GM12878 (cell line): Measurements from ENCODE around the gene MEIS1.

Experiments
- CTCF ChIP-seq, 3 experiments: IDR thresholded peaks in 2 of 3; conservative IDR thresholded peaks in 1 of 3; 2 replicates each; pipeline ENCODE4 v1.5.1; 2011; ENCODE audit warnings: low read depth in 3 of 3, low read length in 3 of 3, mild to moderate bottlenecking in 3 of 3, control low read depth in 2 of 3, moderate library complexity in 2 of 3, inconsistent platforms in 1 of 3, mixed read lengths in 1 of 3; ENCODE audit not compliant: control insufficient read depth in 2 of 3, insufficient read depth in 1 of 3; ENCODE audit errors: extremely low read depth in 1 of 3
- EP300 ChIP-seq, 2 experiments: fragments of 150-350 bp in 1 of 2; IDR thresholded peaks; 2 replicates each; pipeline ENCODE4 v1.6.1; 2011 to 2012; ENCODE audit warnings: low read depth in 2 of 2, low read length in 2 of 2, borderline replicate concordance in 1 of 2, improper control_type of control experiment in 1 of 2, inconsistent platforms in 1 of 2; ENCODE audit not compliant: control insufficient read depth in 1 of 2
- MYC ChIP-seq: IDR thresholded peaks from 2 replicates; pipeline ENCODE4 v1.6.1; 2011; ENCODE audit warnings: mild to moderate bottlenecking, low read length, moderate library complexity, inconsistent platforms; ENCODE audit not compliant: insufficient read depth, insufficient replicate concordance, insufficient read length, severe bottlenecking
- NR2C2 ChIP-seq: IDR thresholded peaks from 2 replicates; pipeline ENCODE4 v1.6.1; 2011; ENCODE audit warnings: borderline replicate concordance, low read depth; ENCODE audit not compliant: control insufficient read depth, insufficient read length
- PKNOX1 ChIP-seq: fragments of 450-650 bp; IDR thresholded peaks from 2 replicates; pipeline ENCODE4 v1.6.1; 2016; ENCODE audit warnings: mild to moderate bottlenecking
- PML ChIP-seq: IDR thresholded peaks from 2 replicates; pipeline ENCODE4 v1.6.1; 2012; ENCODE audit warnings: low read length, inconsistent platforms
- POLR2AphosphoS5 ChIP-seq: IDR thresholded peaks from 2 replicates; pipeline ENCODE4 v1.6.1; 2011; ENCODE audit warnings: mild to moderate bottlenecking, low read length, inconsistent platforms
- ZNF384 ChIP-seq: IDR thresholded peaks from 2 replicates; pipeline ENCODE4 v1.6.1; 2012; ENCODE audit warnings: low read depth, mild to moderate bottlenecking, low read length, improper control_type of control experiment, borderline replicate concordance
- TF ChIP-seq, protein P1 (sequence below): fragments of 150-350 bp; IDR thresholded peaks from 2 replicates; pipeline ENCODE4 v1.6.1; 2016; ENCODE audit warnings: low read depth, low read length
- TF ChIP-seq, protein P2 (sequence below): IDR thresholded peaks from 2 replicates; pipeline ENCODE4 v1.6.1; 2011; ENCODE audit warnings: mild to moderate bottlenecking, low read depth, low read length, moderate library complexity; ENCODE audit not compliant: insufficient replicate concordance

DNA sequence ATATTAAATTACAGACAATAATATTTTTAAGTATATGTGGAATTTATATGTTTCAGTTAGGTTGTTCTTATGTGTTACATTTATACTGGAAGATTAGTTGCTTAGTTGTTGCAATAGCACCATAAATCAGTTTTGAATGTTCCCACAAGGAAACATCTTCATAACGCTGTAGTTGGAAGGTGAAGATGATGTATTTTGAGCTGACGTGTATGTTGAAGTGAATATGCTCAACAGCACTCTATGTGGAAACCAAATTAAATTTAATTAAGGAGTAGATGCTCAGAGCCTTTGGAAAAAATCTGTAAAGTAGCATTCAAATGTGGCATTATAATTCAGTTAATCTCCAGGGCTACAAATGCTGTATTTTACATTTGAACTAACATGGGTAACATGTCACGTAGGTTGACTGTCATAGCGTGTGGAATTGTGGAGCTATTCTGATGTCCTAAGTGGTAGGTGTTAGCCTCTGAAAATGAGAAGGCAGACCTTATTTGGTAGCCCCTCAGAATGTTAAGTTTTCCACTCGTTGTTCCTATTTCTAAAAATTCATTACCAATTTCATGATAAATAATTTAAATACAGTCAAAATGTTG lies 88.5 kb downstream of the MEIS1 start:
- no peak for TF ChIP-seq NR2C2
- TF ChIP-seq PKNOX1 = no peak
- TF ChIP-seq ZNF384 = no peak
- no peak for TF ChIP-seq CTCF (IDR thresholded peaks at IDR 0.05 in 2 of 3, conservative IDR thresholded peaks at IDR 0.05 in 1 of 3; ENCODE audit: control insufficient read depth in 2 of 3, extremely low read depth in 1 of 3, insufficient read depth in 1 of 3, low read depth in 3 of 3, low read length in 3 of 3)
- TF ChIP-seq, protein P1, sequence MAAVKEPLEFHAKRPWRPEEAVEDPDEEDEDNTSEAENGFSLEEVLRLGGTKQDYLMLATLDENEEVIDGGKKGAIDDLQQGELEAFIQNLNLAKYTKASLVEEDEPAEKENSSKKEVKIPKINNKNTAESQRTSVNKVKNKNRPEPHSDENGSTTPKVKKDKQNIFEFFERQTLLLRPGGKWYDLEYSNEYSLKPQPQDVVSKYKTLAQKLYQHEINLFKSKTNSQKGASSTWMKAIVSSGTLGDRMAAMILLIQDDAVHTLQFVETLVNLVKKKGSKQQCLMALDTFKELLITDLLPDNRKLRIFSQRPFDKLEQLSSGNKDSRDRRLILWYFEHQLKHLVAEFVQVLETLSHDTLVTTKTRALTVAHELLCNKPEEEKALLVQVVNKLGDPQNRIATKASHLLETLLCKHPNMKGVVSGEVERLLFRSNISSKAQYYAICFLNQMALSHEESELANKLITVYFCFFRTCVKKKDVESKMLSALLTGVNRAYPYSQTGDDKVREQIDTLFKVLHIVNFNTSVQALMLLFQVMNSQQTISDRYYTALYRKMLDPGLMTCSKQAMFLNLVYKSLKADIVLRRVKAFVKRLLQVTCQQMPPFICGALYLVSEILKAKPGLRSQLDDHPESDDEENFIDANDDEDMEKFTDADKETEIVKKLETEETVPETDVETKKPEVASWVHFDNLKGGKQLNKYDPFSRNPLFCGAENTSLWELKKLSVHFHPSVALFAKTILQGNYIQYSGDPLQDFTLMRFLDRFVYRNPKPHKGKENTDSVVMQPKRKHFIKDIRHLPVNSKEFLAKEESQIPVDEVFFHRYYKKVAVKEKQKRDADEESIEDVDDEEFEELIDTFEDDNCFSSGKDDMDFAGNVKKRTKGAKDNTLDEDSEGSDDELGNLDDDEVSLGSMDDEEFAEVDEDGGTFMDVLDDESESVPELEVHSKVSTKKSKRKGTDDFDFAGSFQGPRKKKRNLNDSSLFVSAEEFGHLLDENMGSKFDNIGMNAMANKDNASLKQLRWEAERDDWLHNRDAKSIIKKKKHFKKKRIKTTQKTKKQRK = no peak
- TF ChIP-seq MYC = no peak
- TF ChIP-seq POLR2AphosphoS5 = no peak
- TF ChIP-seq EP300 (IDR thresholded peaks at IDR 0.05; ENCODE audit: borderline replicate concordance in 1 of 2, control insufficient read depth in 1 of 2, low read depth in 2 of 2, low read length in 2 of 2) = no peak
- TF ChIP-seq, protein P2, sequence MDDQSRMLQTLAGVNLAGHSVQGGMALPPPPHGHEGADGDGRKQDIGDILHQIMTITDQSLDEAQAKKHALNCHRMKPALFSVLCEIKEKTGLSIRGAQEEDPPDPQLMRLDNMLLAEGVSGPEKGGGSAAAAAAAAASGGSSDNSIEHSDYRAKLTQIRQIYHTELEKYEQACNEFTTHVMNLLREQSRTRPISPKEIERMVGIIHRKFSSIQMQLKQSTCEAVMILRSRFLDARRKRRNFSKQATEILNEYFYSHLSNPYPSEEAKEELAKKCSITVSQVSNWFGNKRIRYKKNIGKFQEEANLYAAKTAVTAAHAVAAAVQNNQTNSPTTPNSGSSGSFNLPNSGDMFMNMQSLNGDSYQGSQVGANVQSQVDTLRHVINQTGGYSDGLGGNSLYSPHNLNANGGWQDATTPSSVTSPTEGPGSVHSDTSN = no peak
- TF ChIP-seq PML = no peak
